Trophoblast cell (in vitro differentiated cells and primary cell): ENCODE results near the gene TLE2.
A peak's percentile ranks its signal among the peaks of the same experiment; 100 is the strongest.

ENCODE experiments used
- DNase-seq, 2 donors: peaks; one replicate each; pipeline ENCODE4 v3.0.0-alpha.2; 2016
- H2AFZ ChIP-seq: 2 replicates; pipeline ENCODE4 v1.6.1; 2013; ENCODE audit warnings: low read length, moderate library complexity, mild to moderate bottlenecking; ENCODE audit not compliant: insufficient read depth, poor library complexity
- H2AK5ac ChIP-seq: 2 replicates; pipeline ENCODE4 v1.6.1; 2013; ENCODE audit warnings: mild to moderate bottlenecking, low read length
- H2BK120ac ChIP-seq: 2 replicates; pipeline ENCODE4 v1.6.1; 2013; ENCODE audit warnings: low read length, mild to moderate bottlenecking, moderate library complexity; ENCODE audit not compliant: insufficient read depth, poor library complexity
- H2BK12ac ChIP-seq: 2 replicates; pipeline ENCODE4 v1.6.1; 2013; ENCODE audit warnings: mild to moderate bottlenecking, low read length, moderate library complexity
- H2BK5ac ChIP-seq: 2 replicates; pipeline ENCODE4 v1.6.1; 2013; ENCODE audit warnings: low read length, low read depth, moderate library complexity, mild to moderate bottlenecking; ENCODE audit not compliant: poor library complexity
- H3K14ac ChIP-seq: 2 replicates; pipeline ENCODE4 v1.6.1; 2013; ENCODE audit warnings: mild to moderate bottlenecking, low read length
- H3K18ac ChIP-seq: 2 replicates; pipeline ENCODE4 v1.6.1; 2013; ENCODE audit warnings: mild to moderate bottlenecking, low read length
- H3K23ac ChIP-seq: 2 replicates; pipeline ENCODE4 v1.6.1; 2013; ENCODE audit warnings: low read length
- H3K27ac ChIP-seq: 2 replicates; pipeline ENCODE4 v1.5.1; 2013; ENCODE audit warnings: low read depth, mild to moderate bottlenecking, inconsistent platforms, low read length, moderate library complexity
- H3K27me3 ChIP-seq: 2 replicates; pipeline ENCODE4 v1.6.1; 2013; ENCODE audit warnings: inconsistent platforms, mild to moderate bottlenecking, low read length, moderate library complexity; ENCODE audit not compliant: insufficient read depth
- H3K36me3 ChIP-seq, 2 experiments: 1 replicate in 1 of 2; 2 replicates in 1 of 2; pipeline ENCODE4 v1.6.1; 2013; ENCODE audit warnings: low read length in 2 of 2, mild to moderate bottlenecking in 2 of 2, moderate library complexity in 1 of 2; ENCODE audit not compliant: insufficient read depth in 2 of 2, control insufficient read depth in 1 of 2
- H3K4ac ChIP-seq: 2 replicates; pipeline ENCODE4 v1.6.1; 2013; ENCODE audit warnings: low read depth, mild to moderate bottlenecking, low read length, moderate library complexity
- H3K4me1 ChIP-seq, 2 experiments: 1 replicate in 1 of 2; 2 replicates in 1 of 2; pipeline ENCODE4 v1.6.1; 2013; ENCODE audit warnings: low read length in 2 of 2, mild to moderate bottlenecking in 2 of 2, moderate library complexity in 1 of 2; ENCODE audit not compliant: insufficient read depth in 2 of 2, control insufficient read depth in 1 of 2
- H3K4me2 ChIP-seq: 2 replicates; pipeline ENCODE4 v1.6.1; 2013; ENCODE audit warnings: inconsistent platforms, mild to moderate bottlenecking, low read length, moderate library complexity
- H3K4me3 ChIP-seq: 2 replicates; pipeline ENCODE4 v1.5.1; 2013; ENCODE audit warnings: mild to moderate bottlenecking, low read depth, low read length, inconsistent platforms
- H3K79me1 ChIP-seq: one replicate; pipeline ENCODE4 v1.6.1; 2013; ENCODE audit warnings: low read length
- H3K79me2 ChIP-seq: 2 replicates; pipeline ENCODE4 v1.6.1; 2013; ENCODE audit warnings: low read length, mild to moderate bottlenecking; ENCODE audit not compliant: control insufficient read depth, insufficient read depth, poor library complexity
- H3K9ac ChIP-seq: 2 replicates; pipeline ENCODE4 v1.6.1; 2013; ENCODE audit warnings: mild to moderate bottlenecking, low read length
- H3K9me3 ChIP-seq: 2 replicates; pipeline ENCODE4 v1.6.1; 2013; ENCODE audit warnings: low read depth, mild to moderate bottlenecking, control low read depth, inconsistent platforms, low read length; ENCODE audit not compliant: insufficient read depth
- H4K12ac ChIP-seq: 2 replicates; pipeline ENCODE4 v1.6.1; 2013; ENCODE audit warnings: low read depth, mild to moderate bottlenecking, low read length, moderate library complexity
- H4K8ac ChIP-seq: 2 replicates; pipeline ENCODE4 v1.6.1; 2013; ENCODE audit warnings: low read depth, mild to moderate bottlenecking, low read length, moderate library complexity
- H4K91ac ChIP-seq: one replicate; pipeline ENCODE4 v1.6.1; 2013; ENCODE audit warnings: low read depth, mild to moderate bottlenecking, low read length, moderate library complexity
- WGBS: extraction: QIAGEN DNeasy Blood & Tissue Kit; methylation state at CpG from one replicate; pipeline ENCODE4 v1.1.7; 2013; ENCODE audit warnings: missing lambda C conversion rate; ENCODE audit not compliant: insufficient read length, insufficient coverage; ENCODE audit errors: extremely low coverage; 5-methylcytosine and 5-hydroxymethylcytosine counted together

The TLE2 gene

DNA sequence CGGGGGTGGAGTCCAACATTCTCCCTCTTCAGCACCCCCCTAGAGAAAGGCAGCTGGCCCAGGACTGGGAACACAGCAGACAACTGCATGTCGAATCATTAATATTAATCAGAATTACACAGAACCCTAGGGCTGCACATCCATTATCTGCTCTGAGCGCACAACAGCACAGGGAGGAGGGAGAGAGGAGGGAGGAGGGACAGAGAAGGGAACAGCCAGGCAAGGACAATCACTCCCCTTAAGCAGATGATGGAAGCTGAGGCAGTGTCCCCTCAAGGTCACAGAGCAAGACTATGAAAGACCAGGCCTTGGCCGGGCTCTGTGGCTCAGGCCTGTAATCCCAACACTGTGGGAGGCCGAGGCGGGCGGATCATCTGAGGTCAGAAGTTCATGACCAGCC, 26.0 kb downstream of the TLE2 start:
- Histone ChIP-seq H3K4me1 (no peaks in the 10 kb centered on the region), H3K79me1 (no peaks in the 10 kb centered on the region), H2AK5ac (no peak overlapping the region), H3K27me3 (no peaks in the 10 kb centered on the region), H2AFZ (no peak overlapping the region), H4K12ac (no peak overlapping the region), H3K14ac (no peak overlapping the region), H3K79me2 (no peaks in the 10 kb centered on the region), H3K27ac (no peak overlapping the region), H3K9me3 (peaks cover under 1% of the 10 kb centered on the region), H3K4me3 (no peak overlapping the region), H2BK12ac (no peak overlapping the region), H4K8ac (no peak overlapping the region), H3K36me3 (no peaks in the 10 kb centered on the region), H3K18ac (no peak overlapping the region), H2BK5ac (no peak overlapping the region), H3K4ac (no peak overlapping the region), H4K91ac (no peak overlapping the region), H2BK120ac (no peak overlapping the region), H3K4me2 (no peak overlapping the region), H3K23ac (no peak overlapping the region), H3K9ac (no peak overlapping the region)
- no peak for DNase-seq
- WGBS: no CpG with 5 or more reads among the region's 7 CpGs

GRCh38 chr19:3001235-3001800, 27.8 kb downstream of the TLE2 start:
- WGBS: no CpG with 5 or more reads among the region's 6 CpGs
- Histone ChIP-seq H3K4me3 (no peak overlapping the region), H2BK5ac (no peak overlapping the region), H3K36me3 (no peaks in the 10 kb centered on the region), H3K9ac (no peak overlapping the region), H4K91ac (no peak overlapping the region), H4K12ac (no peak overlapping the region), H2BK120ac (no peak overlapping the region), H2BK12ac (no peak overlapping the region), H2AK5ac (no peak overlapping the region), H3K23ac (no peak overlapping the region), H3K27me3 (no peaks in the 10 kb centered on the region), H3K79me2 (no peaks in the 10 kb centered on the region), H3K9me3 (peaks cover 2% of the 10 kb centered on the region), H3K79me1 (no peaks in the 10 kb centered on the region), H2AFZ (no peak overlapping the region), H3K27ac (no peak overlapping the region), H3K4me2 (no peak overlapping the region), H4K8ac (no peak overlapping the region), H3K4me1 (no peaks in the 10 kb centered on the region), H3K4ac (no peak overlapping the region), H3K14ac (no peak overlapping the region), H3K18ac (no peak overlapping the region)
- no peak for DNase-seq

DNA sequence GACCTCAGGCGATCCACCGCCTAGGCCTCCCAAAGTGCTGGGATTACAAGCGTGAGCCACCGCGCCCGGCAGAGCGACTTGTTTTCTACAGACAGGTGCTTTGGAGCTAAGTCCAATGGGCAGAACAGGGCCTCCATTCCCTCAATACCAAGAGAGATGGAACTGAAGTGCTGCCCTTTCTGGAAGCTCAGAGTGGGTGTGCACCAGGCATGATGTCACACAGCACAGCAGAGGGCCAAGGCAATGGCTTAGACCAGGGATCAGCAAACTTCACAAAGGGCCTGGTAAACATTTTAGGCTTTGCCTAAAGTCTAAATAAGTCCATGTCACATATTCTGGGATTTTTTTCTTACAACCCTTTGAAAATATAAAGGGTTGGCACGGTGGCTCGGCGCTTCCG, 30.4 kb downstream of the TLE2 start:
- Histone ChIP-seq H2BK120ac (no peak overlapping the region), H3K27me3 (no peaks in the 10 kb centered on the region), H3K4me3 (no peak overlapping the region), H2AK5ac (no peak overlapping the region), H4K91ac (no peak overlapping the region), H3K23ac (no peak overlapping the region), H3K79me2 (no peaks in the 10 kb centered on the region), H4K12ac (no peak overlapping the region), H3K27ac (no peak overlapping the region), H3K79me1 (no peaks in the 10 kb centered on the region), H2AFZ (no peak overlapping the region), H3K14ac (no peak overlapping the region), H3K9ac (no peak overlapping the region), H3K4me2 (no peak overlapping the region), H3K4ac (no peak overlapping the region), H2BK12ac (no peak overlapping the region), H3K4me1 (no peaks in the 10 kb centered on the region), H3K9me3 (peaks cover 2% of the 10 kb centered on the region), H3K36me3 (no peaks in the 10 kb centered on the region), H3K18ac (no peak overlapping the region), H2BK5ac (no peak overlapping the region), H4K8ac (no peak overlapping the region)
- WGBS: no CpG with 5 or more reads among the region's 11 CpGs
- DNase-seq: peak in 1 of 2 donors; percentile 16

DNA sequence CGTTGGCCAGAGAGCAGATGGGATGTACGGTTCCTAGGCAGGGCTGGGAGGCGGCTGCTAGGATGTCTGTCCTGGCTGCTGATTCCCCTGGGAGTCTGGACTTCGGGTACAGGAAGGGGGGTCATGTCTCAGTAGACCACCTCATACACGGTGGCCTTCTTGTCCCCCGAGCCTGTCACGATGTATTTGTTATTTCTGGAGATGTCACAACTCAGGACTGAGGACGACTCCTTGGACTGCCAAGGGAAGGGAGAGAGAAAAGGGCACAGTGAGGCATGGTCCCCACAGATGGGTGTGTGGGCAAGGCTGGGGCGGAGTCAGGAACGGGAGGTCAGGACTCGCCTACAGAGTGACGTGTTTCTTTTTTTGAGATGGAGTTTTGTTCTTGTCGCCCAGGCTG, 31.4 kb downstream of the TLE2 start:
- no peaks in the 10 kb centered on the region for H3K4me1 ChIP-seq
- H2BK12ac ChIP-seq: no peak overlapping the region
- no peak overlapping the region for H2AK5ac ChIP-seq
- H3K9ac ChIP-seq: no peak overlapping the region
- no peak overlapping the region for H3K18ac ChIP-seq
- no peak overlapping the region for H3K23ac ChIP-seq
- H3K27me3 ChIP-seq: no peaks in the 10 kb centered on the region
- no peak overlapping the region for H4K8ac ChIP-seq
- H3K4me2 ChIP-seq: no peak overlapping the region
- DNase-seq: peak in 1 of 2 donors; percentile 33
- no CpG with 5 or more reads among the region's 13 CpGs for WGBS
- H4K12ac ChIP-seq: no peak overlapping the region
- H2BK120ac ChIP-seq: no peak overlapping the region
- H3K27ac ChIP-seq: no peak overlapping the region
- no peak overlapping the region for H2BK5ac ChIP-seq
- no peaks in the 10 kb centered on the region for H3K36me3 ChIP-seq
- H3K79me1 ChIP-seq: no peaks in the 10 kb centered on the region
- no peak overlapping the region for H3K4me3 ChIP-seq
- H3K14ac ChIP-seq: no peak overlapping the region
- H3K9me3 ChIP-seq: peaks cover 2% of the 10 kb centered on the region
- H3K79me2 ChIP-seq: no peaks in the 10 kb centered on the region
- no peak overlapping the region for H4K91ac ChIP-seq
- no peak overlapping the region for H3K4ac ChIP-seq
- H2AFZ ChIP-seq: no peak overlapping the region
